Measurements from ENCODE around the gene HNRNPLL. TPM values are rescaled to one million over a fixed set of nuclear protein-coding genes. Genes with fewer than 3 reads are reported as not detected.
A peak's percentile ranks its signal among the peaks of the same experiment; 100 is the strongest.

Gene HNRNPLL
- total and polyA plus RNA-seq, 2 experiments from 2014 or later, result 42.5 to 53.4 TPM

- ATAC-seq (no peak), DNase-seq (ENCODE audit: low spot score) (no peak)
- peak overlapping the region; percentile 95; the same call in 1 of the 2 replicates for H2AFZ ChIP-seq
- H3K4me1 Mint-ChIP-seq, result peaks cover 15% of the 10 kb centered on the region
- H3K4me3 Mint-ChIP-seq, result 0 out of 3 replicates have a peak overlapping the region, but pooled peaks have one; percentile 66
- H3K36me3 Mint-ChIP-seq (ENCODE audit: low read depth), result no peaks in the 10 kb centered on the region
- no peak overlapping the region for H3K27ac Mint-ChIP-seq
- no peak overlapping the region; the same call in 1 of the 2 replicates for H3K4me3 ChIP-seq
- H3K36me3 ChIP-seq (ENCODE audit: insufficient read depth), result no peaks in the 10 kb centered on the region
- no peaks in the 10 kb centered on the region for H3K9me3 Mint-ChIP-seq
- no peaks in the 10 kb centered on the region for H3K9me2 ChIP-seq (ENCODE audit: insufficient read depth)
- TF ChIP-seq POLR2AphosphoS5 (IDR thresholded peaks at IDR 0.05; ENCODE audit: low read depth), result no peak
- no peak for TF ChIP-seq EZH2 (IDR thresholded peaks at IDR 0.05; ENCODE audit: low read depth, unreplicated experiment)
- TF ChIP-seq, protein P1, sequence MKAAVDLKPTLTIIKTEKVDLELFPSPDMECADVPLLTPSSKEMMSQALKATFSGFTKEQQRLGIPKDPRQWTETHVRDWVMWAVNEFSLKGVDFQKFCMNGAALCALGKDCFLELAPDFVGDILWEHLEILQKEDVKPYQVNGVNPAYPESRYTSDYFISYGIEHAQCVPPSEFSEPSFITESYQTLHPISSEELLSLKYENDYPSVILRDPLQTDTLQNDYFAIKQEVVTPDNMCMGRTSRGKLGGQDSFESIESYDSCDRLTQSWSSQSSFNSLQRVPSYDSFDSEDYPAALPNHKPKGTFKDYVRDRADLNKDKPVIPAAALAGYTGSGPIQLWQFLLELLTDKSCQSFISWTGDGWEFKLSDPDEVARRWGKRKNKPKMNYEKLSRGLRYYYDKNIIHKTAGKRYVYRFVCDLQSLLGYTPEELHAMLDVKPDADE (IDR thresholded peaks at IDR 0.05), result no peak
- no peak for TF ChIP-seq ZNF114 (CRISPR knock-in tag; IDR thresholded peaks at IDR 0.05)
- TF ChIP-seq CREB1 (CRISPR knock-in tag; IDR thresholded peaks at IDR 0.05; ENCODE audit: low read depth), result no peak
- no peak for TF ChIP-seq REST (IDR thresholded peaks at IDR 0.05; ENCODE audit: unreplicated experiment)
- TF ChIP-seq JUNB (IDR thresholded peaks at IDR 0.05; ENCODE audit: unreplicated experiment), result no peak
- TF ChIP-seq ZNF462 (CRISPR knock-in tag; IDR thresholded peaks at IDR 0.05), result no peak
- no peak for TF ChIP-seq ZNF331 (CRISPR knock-in tag; IDR thresholded peaks at IDR 0.05; ENCODE audit: low read depth)
- no peak for TF ChIP-seq CTCF (conservative IDR thresholded peaks at IDR 0.05; ENCODE audit: low read depth in 2 of 2)
- TF ChIP-seq NANOG (IDR thresholded peaks at IDR 0.05; ENCODE audit: borderline replicate concordance), result no peak
- TF ChIP-seq EZH2phosphoT487 (IDR thresholded peaks at IDR 0.05; ENCODE audit: unreplicated experiment), result no peak
- TF ChIP-seq STAT1 (IDR thresholded peaks at IDR 0.05; ENCODE audit: unreplicated experiment), result no peak
- no peaks in the 10 kb centered on the region for H3K4me1 ChIP-seq (ENCODE audit: insufficient read depth)
- H4K20me1 ChIP-seq (replicated peaks; ENCODE audit: insufficient read depth), result no peaks in the 10 kb centered on the region
- no peak overlapping the region for H3K27ac ChIP-seq (ENCODE audit: low read depth)
- H3K79me2 ChIP-seq (replicated peaks; ENCODE audit: insufficient read depth), result no peaks in the 10 kb centered on the region
- peaks cover 14% of the 10 kb centered on the region for H3K27me3 ChIP-seq (ENCODE audit: insufficient read depth)
- H3K27me3 Mint-ChIP-seq (ENCODE audit: insufficient read depth, low read depth, poor library complexity), result peaks cover 19% of the 10 kb centered on the region
- no peak overlapping the region; the same call in 1 of the 2 replicates for H3K4me2 ChIP-seq
- no peaks in the 10 kb centered on the region for H3F3A ChIP-seq (replicated peaks; ENCODE audit: low read depth)
Observed at GRCh38 chr2:38534746-38535403, 67.9 kb downstream of the HNRNPLL start.
